Right atrium auricular region (tissue), 2 donors: ENCODE results near the gene PIKFYVE. TPM values are rescaled to one million over a fixed set of nuclear protein-coding genes. Genes with fewer than 3 reads are reported as not detected.

Source experiments
- DNase-seq: peaks from one replicate; pipeline ENCODE4 v3.0.0-alpha.2; 2019; ENCODE audit warnings: low spot score
- H3K27ac ChIP-seq, 2 donors: fragments of 200-600 bp; sonication (generic); 1 replicate in 1 of 2; 2 replicates in 1 of 2; pipeline ENCODE4 v1.5.1; 2016 to 2019
- H3K27me3 ChIP-seq, 2 donors: fragments of 200-600 bp; sonication (generic); one replicate each; pipeline versions ENCODE4 v1.5.1 to v1.6.0; 2017 to 2019
- H3K36me3 ChIP-seq: fragments of 200-600 bp; sonication (generic); one replicate; pipeline ENCODE4 v1.5.1; 2016
- H3K4me1 ChIP-seq, 2 donors: fragments of 200-600 bp; sonication (generic); one replicate each; pipeline versions ENCODE4 v1.5.1 to v1.6.0; 2017 to 2019
- H3K4me3 ChIP-seq, 2 donors: fragments of 200-600 bp; sonication (generic); 1 replicate in 1 of 2; 2 replicates in 1 of 2; pipeline ENCODE4 v1.5.1; 2017 to 2019; ENCODE audit warnings: mild to moderate bottlenecking in 1 of 2, moderate library complexity in 1 of 2
- H3K9me3 ChIP-seq, 2 donors: fragments of 200-600 bp; sonication (generic); one replicate each; pipeline ENCODE4 v1.5.1; 2019
- CTCF ChIP-seq, 2 donors: fragments of 200-600 bp; sonication (generic); IDR thresholded peaks; one replicate each; pipeline ENCODE4 v1.5.1; 2019; ENCODE audit warnings: antibody characterized with exemption in 2 of 2
- total RNA-seq, 2 donors: library from RNA; depleted of rRNA; stranded (reverse); fragments of >200 nt; gene quantifications; one replicate each; pipeline ENCODE4 v1.1.0, GENCODE V29; 2016

The PIKFYVE gene
- total RNA-seq, 2 donors from 2014 or later: 15.8 to 17.8 TPM

- H3K36me3 ChIP-seq: peaks cover 71% of the 10 kb centered on the region
- H3K4me3 ChIP-seq: no peak overlapping the region
- H3K27ac ChIP-seq: no peak overlapping the region
- no peak for TF ChIP-seq CTCF (IDR thresholded peaks at IDR 0.05)
- DNase-seq: no peak
- no peaks in the 10 kb centered on the region for H3K4me1 ChIP-seq
- H3K9me3 ChIP-seq: no peaks in the 10 kb centered on the region
- no peaks in the 10 kb centered on the region for H3K27me3 ChIP-seq
Measured at GRCh38 chr2:208300847-208301618, 35.0 kb downstream of the PIKFYVE start.

- TF ChIP-seq CTCF (IDR thresholded peaks at IDR 0.05): no peak
- Histone ChIP-seq H3K36me3 (peaks cover 62% of the 10 kb centered on the region), H3K27ac (no peak overlapping the region), H3K4me3 (no peak overlapping the region), H3K9me3 (no peaks in the 10 kb centered on the region), H3K4me1 (no peaks in the 10 kb centered on the region), H3K27me3 (no peaks in the 10 kb centered on the region)
- no peak for DNase-seq
Measured at GRCh38 chr2:208304157-208304556, 38.1 kb downstream of the PIKFYVE start.

GRCh38 chr2:208304695-208305094 lies 38.6 kb downstream of the PIKFYVE start:
- H3K36me3 ChIP-seq: peaks cover 57% of the 10 kb centered on the region
- no peak for DNase-seq
- H3K27ac ChIP-seq: no peak overlapping the region
- H3K27me3 ChIP-seq: no peaks in the 10 kb centered on the region
- no peaks in the 10 kb centered on the region for H3K4me1 ChIP-seq
- TF ChIP-seq CTCF (IDR thresholded peaks at IDR 0.05): no peak
- no peak overlapping the region for H3K4me3 ChIP-seq
- no peaks in the 10 kb centered on the region for H3K9me3 ChIP-seq

GRCh38 chr2:208306291-208306690 lies 40.2 kb downstream of the PIKFYVE start:
- no peak for DNase-seq
- Histone ChIP-seq H3K4me3 (no peak overlapping the region), H3K27ac (no peak overlapping the region), H3K27me3 (no peaks in the 10 kb centered on the region), H3K4me1 (no peaks in the 10 kb centered on the region), H3K9me3 (no peaks in the 10 kb centered on the region), H3K36me3 (peaks cover 41% of the 10 kb centered on the region)
- no peak for TF ChIP-seq CTCF (IDR thresholded peaks at IDR 0.05)

GRCh38 chr2:208311321-208311720 lies 45.3 kb downstream of the PIKFYVE start:
- Histone ChIP-seq H3K4me1 (peaks cover 0 to 3% of the 10 kb centered on the region in 2 donors), H3K27ac (no peak overlapping the region), H3K4me3 (no peak overlapping the region), H3K9me3 (no peaks in the 10 kb centered on the region), H3K36me3 (peaks cover 12% of the 10 kb centered on the region), H3K27me3 (no peaks in the 10 kb centered on the region)
- no peak for DNase-seq
- TF ChIP-seq CTCF (IDR thresholded peaks at IDR 0.05): no peak

GRCh38 chr2:208311954-208312353 lies 45.9 kb downstream of the PIKFYVE start:
- Histone ChIP-seq H3K27ac (no peak overlapping the region), H3K4me3 (no peak overlapping the region), H3K36me3 (peaks cover 12% of the 10 kb centered on the region), H3K9me3 (no peaks in the 10 kb centered on the region), H3K27me3 (no peaks in the 10 kb centered on the region), H3K4me1 (peaks cover 0 to 3% of the 10 kb centered on the region in 2 donors)
- TF ChIP-seq CTCF (IDR thresholded peaks at IDR 0.05): no peak
- no peak for DNase-seq
